HUDEP-2 (cell line): Measurements from ENCODE around the gene TEX9.
A peak's percentile ranks its signal among the peaks of the same experiment; 100 is the strongest.
"Not testable (repeated sequence)": the region's sequence is repeated elsewhere in the genome, so short reads cannot be mapped to it uniquely, and the experiment has no call there.

ENCODE experiments used
- DNase-seq, 76 experiments: peaks; one replicate each; lab custom pipeline; 2025; ENCODE audit not compliant: unreplicated experiment in 76 of 76; lab: John Stamatoyannopoulos, UW

TEX9 gene

DNA sequence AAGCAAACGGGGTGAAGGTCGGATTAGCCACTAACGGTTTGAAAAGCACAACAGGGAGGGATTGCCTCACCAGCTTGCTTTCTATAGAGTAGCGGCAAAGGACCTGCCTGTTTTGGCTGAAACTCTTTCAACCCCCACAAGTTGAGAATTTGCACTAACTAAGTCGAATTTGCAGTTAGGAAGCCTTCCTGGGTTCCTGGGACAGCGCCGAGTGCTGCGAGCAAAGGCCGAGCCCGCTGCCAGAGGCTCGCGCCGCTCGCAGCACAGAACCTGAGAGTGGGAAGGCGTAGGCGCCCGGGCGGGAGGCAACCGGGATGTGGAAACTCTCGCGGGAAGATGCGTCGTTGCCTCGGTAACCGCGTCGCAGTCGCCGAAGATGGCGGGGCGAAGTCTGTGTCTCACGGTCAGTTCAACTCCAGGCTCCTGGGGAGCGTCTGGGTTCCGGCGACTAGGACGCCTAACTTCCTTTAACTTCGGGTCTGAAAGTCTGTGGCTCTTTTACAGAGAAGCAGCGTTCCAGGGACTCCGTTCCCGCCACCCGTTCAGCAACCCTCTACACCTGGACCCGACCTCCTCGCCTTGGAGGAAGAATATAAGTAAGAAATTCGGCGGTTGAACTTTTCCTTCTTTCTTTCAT is at the start of gene TEX9:
TEX9 (plus strand) TSS at position 352 of the 637 bp plus-strand sequence; CDS start at position 377, 25 bp downstream.
- peak in 73 of 76 experiments; percentile 2 to 81 (median 60) for DNase-seq

DNA sequence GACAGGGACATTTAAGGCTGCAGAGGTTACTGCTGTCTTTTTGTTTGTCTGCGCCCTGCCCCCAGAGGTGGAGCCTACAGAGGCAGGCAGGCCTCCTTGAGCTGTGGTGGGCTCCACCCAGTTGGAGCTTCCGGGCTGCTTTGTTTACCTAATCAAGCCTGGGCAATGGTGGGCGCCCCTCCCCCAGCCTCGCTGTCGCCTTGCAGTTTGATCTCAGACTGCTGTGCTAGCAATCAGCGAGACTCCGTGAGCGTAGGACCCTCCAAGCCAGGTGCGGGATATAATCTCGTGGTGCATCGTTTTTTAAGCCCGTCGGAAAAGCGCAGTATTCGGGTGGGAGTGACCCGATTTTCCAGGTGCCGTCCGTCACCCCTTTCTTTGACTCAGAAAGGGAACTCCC is 48.7 kb upstream of the TEX9 start:
- DNase-seq = not testable (repeated sequence)

DNA sequence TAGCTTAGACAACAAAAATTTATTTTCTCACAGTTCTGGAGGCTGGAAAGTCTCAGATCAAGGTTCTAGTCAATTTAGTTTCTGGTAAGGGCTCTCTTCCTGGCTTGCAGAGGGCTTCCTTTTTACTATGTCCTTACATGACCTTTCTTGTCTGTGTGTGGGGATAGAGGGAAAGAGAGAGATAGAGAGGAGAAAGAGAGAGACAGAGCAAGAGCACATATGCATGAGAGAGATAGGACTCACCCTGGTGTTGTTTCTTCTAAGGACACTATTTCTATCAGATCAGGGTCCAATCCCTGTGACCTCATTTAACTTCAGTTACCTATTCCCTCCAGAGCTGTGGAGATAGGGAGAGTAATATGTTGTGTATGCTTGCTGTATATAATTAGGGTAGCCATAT is 44.9 kb upstream of the TEX9 start:
- DNase-seq = peak in 14 of 76 experiments; percentile 4 to 35 (median 9)

DNA sequence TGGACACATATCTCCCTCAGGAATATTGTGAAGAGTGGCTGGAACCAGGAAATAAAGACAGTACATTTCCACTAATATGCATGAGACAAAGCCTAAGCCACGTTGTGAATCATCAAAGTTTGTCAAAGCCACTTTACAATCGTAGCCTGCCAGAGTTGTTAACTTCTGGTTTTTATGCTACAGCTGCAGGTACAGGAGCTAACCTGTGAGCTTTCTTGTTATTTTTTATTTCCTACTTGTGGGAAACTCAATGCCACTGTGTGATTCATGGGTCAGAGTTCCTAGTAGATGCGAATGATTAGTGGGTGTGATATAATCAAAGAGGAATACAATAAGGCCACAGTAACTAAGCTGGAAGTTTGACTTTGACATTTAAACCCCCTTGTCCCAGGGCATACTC is 44.4 kb upstream of the TEX9 start:
- DNase-seq = no peak

DNA sequence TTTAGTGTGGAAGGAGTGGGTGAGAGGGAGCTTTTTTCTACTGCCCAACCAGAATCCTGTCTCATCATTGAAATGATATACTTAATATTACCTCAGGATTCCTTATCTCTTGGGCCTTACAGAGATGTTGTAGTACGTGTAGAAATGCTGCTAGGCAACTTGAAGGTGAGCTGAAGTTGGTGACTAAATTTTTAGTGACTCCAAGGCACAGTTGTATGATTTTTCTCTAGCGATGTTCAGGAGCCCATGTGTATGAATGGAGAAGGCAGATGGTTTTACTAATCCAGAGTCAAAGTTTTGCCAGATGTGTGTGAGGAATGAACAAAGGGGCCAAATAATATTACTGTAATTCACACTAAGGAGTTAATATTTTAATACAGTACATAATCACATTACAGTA is 42.8 kb upstream of the TEX9 start:
- DNase-seq = no peak

DNA sequence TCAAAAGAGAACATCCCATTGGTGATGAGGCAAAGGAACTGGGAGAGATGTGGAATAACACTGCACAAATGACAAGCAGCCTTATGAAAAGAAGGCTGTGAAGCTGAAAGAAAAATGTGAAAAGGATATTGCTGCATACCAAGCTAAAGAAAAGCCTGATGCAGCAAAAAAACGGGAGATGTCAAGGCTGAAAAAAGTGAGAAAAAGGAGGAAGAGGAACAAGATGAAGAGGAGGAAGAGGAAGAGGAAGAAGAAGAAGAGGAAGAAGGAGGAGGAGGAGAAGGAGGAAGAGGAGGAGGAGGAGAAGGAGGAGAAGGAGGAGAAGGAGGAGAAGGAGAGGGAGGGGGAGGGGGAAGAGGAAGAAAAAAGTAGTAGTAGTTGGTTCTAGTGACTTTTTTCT is 41.8 kb upstream of the TEX9 start:
- no peak for DNase-seq

DNA sequence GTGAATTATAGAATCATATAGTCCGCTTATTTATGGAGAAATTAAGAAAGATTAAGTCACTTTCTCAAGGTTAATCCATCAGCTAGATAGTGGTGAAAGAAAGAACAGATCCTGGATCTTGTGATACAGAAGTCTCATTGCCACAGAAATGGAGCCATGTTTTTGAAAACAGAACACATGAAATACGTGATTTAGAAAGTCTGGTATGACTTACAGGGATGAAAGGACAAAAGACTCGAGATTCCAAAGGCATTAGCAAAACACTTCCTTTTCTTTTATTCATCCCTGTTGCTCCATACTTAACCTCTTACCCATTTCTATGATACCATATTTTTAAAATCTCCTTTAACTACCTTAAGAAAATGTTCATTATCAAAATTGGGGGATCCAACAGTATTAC is 40.0 kb upstream of the TEX9 start:
- DNase-seq = no peak

DNA sequence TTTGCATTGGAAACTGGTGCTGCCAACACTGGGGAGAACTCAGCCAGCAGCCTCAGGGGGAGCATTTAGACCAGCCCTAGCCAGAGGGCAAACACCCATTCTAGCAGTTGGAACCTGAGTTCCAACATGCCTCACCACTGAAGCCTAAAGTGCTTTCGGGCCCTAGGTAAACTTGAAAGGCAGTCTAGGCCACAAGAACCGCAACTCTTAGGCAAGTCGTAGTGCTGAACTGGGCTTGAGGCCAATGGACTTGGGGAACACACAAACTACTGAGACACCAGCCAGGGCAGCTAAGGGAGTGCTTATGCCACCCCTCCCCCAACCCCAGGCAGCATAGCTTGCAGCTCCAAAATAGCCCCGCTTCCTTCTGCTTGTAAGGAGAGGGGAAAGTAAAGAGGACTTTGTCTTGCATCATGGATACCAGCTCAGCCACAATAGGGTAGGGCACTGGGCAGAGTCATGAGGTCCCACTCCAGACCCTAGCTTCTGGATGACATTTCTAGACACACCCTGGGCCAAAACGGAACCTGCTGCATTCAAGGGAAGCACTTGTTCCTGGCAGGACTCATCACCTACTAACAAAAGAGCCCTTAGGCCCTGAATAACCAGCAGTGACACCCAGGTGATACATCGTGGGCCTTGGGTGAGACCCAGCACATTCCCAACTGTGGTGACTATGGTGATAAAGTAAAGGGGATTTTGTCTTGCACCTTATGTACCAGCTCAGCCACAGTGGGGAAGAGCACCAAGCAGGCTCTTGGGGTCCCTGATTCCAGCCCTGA is 37.3 kb upstream of the TEX9 start:
- DNase-seq = no peak

DNA sequence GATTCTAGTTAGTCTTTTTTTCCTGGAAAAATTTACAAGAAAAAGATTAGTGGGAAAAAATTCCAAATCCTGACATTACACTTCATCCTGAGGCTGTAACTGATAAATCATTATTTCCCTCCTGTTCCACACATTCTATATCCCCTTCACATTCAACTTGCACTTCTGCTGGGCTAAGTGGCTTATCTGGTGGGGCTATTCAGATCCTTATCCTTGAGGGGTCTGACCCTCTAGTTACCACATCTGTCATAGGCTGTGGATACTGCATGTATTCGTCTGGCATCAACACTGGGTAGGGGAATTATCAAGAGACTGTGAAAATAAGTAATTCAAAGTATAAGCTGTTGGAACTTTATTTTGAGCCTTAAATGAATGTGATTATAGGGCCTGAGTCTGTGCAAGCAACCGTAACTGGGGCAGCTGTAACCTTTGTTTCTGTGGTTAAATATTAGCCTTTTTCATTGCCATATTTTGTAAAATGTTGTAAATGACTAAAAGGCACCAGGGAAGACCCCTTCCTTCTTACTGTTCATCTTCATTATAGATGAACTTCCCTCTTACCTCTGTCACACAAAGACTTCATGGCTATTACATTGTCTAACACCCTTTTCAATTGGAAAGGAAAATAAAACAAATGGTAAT is 28.0 kb upstream of the TEX9 start:
- no peak for DNase-seq

DNA sequence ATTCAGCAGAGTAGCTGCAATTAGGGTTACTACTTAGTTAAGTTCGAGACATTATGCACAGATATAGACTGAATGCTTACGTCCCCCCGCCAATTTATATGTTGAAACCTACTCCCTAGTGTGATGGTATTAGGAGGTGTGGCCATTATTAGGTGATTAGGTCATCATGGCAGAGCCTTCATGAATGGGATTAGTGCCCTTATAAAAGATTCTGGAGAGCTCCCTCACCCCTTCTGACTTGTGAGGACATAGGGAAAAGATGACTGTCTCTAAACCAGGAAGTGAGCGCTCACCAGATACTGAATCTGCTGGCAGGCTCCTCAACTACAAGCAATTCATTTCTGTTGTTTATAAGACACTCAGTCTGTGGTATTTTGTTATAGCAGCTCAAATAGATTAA is 25.6 kb upstream of the TEX9 start:
- no peak for DNase-seq

DNA sequence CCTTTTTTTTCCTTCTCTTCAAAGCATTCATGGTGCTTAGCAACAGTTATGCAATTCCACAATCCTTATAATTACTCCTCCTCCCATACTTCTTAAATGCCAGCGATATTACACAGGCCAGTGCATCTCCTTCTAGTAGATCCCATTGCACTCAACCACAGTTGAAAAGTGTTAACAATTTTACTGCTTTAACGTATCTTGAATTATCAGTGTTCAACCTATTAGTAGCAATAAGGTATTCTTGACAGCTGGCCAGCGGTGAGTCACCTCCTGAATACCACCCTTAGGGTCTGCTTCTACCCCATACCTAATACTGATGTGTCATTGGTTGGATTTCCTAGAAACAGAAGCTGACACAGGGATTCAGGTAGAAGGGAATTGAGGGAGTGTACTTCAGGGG is 24.0 kb upstream of the TEX9 start:
- DNase-seq = no peak

DNA sequence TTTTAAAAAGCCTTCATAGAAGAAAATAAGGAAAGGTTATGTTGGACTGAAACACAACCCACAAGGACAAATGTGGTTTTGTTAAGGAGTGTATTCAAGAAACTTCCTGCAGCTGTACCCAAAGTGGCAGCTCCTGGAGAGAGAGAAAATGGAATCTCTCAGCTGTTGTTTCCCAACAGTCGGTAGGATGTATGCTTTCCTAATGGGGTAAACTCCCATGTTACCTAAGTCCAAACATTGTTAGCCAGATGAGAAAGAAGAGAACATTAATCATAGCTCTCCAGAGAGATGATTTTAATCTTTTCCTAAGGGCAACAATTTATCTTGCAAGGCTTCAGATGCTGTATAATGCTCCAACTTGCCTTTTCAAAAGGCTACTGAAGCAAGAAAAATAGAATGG is 22.6 kb upstream of the TEX9 start:
- DNase-seq = no peak

DNA sequence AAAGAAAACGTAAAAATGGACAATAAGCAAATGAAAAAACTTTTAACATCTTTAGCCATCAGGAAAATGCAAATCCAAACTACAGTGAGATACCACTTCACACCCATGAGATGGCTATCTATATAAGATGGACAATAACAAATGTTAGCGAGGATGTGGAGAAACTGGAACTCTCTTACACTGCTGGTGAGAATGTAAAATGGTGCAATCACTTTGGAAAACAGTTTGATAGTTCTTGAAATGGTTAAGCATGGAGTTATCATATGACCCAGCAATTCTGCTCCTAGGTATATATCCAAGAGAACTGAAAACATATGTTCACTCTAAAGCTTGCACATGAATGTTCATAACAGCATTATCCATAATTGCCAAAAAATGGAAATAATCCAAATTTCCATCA is 21.3 kb upstream of the TEX9 start:
- no peak for DNase-seq

DNA sequence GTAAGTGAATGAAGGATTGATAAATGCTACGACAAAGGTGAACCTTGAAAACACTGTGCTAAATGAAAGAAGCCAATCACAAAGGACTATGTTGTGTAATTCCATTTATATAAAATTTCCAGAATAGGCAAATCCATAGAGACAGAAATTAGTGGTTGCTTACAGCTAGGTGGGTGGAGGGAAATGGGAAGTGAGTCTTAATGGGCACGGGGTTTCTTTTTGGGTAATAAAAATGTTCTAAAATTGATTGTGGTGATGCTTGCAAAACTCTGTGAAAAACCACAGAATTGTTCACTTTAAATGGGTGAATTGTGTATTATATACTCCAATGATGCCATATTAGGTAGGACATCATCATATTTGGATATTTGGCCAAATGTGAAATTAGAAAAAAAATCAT is 20.9 kb upstream of the TEX9 start:
- DNase-seq = no peak

DNA sequence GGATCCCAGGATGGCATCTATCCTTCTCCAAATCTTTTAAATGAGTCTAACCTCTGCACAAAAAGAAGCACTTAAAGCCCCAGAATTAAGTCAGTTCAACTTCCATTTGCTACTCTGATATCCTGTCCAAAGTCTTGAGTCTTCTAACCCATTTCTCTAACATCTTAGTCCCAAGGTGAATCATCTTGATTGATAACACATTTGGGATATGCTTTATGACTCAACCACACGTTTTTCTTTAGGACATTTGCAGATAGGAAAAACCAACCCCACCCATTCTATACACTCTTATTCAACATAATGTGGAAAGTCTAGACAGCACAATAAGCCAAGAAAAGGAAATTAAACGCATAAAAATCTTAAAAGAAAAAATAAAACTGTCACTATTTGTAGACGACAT is 18.8 kb upstream of the TEX9 start:
- no peak for DNase-seq

DNA sequence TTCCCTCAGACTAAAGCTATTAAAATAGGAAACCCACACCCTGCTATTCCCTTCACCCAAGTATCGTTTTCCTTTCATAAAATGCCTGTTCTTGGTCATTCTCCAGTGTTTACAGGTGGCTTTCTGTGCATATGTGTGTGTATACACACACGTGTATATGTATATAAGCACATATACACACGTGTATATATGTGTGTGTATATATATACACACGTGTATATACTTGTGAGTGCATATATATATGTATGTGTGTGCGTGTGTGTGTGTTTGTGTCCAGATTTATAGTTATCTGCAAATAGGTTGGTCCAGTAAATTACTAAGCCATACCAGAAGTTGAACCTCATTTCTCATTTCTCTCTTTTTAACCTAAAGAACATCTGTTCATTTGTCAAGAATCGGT is 15.7 kb upstream of the TEX9 start:
- no peak for DNase-seq

DNA sequence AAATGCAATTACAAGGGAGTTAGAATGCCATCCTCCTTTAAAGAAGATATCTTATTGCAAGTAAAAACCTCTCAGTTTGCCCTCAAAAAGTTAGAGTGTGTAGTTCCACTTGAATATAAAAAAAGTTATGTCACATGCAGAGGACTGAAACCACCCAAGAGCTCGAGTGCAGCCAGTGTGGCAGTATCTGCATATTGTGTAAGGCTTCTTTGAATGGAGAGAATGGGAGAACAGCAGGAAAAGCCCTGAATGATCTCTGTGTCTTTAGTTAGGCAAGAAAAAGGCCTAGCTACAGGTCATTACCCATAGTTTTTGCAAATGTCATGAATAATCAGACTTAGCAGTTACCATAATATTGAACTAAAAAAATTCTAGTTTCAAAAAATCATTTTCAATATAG is 13.9 kb upstream of the TEX9 start:
- no peak for DNase-seq

DNA sequence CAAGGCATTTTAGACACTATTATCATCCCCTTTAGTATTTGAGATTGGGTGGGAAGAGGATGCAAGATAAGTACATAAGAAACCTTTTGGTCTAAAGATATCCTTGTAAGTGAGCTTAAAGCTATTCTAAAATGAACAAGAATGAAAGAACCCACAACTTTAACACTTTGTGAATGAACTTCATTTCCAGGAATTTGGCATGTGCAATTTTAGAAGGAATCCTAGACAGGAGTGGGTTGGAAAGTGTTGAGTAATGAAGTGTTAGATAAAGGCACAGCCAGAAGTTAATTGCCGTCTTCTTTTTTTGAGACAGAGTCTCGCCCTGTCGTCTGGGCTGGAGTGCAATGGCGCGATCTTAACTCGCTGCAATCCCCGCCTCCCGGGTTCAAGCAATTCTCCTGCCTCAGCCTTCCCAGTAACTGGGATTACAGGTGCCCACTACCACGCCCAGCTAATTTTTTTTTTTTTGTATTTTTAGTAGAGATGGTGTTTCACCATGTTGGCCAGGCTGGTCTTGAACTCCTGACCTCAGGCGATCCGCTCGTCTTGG is 13.2 kb upstream of the TEX9 start:
- no peak for DNase-seq

DNA sequence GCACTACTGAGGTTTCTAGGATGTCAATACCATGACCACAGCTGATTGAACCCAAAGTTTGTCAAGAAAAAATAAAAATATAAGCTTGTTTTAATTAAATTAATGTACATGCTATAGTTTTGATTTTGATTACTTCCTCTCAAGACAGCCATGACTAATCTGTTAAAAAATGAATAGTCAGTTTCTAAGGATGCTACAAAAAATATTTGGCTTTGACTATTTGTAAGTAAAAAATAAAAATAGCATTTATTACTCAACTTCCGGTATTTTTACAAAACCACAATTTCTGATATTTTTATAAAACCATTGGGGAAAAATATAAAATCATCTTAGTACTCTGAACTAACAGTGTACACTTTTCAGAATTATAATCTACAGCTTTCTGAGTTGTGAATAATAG is 12.1 kb upstream of the TEX9 start:
- no peak for DNase-seq

DNA sequence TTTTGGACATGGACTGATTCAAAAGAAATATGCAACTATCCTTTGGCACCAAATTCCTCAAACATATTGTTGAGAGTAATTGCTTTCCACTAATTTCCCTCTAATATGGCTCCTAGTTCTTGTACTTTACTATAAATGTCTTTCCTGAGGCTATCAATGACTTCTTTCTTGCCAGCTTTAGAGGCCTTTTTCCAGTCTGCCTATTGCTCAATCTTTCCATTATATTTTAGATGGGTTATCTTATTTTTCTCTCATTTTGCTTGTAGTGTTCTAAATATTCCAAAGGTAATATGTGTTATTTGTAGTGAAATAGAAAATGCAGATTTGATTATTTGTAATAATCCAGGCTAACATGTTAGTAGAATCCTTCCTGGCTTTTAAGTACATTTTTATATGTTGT is 11.5 kb upstream of the TEX9 start:
- DNase-seq = no peak

DNA sequence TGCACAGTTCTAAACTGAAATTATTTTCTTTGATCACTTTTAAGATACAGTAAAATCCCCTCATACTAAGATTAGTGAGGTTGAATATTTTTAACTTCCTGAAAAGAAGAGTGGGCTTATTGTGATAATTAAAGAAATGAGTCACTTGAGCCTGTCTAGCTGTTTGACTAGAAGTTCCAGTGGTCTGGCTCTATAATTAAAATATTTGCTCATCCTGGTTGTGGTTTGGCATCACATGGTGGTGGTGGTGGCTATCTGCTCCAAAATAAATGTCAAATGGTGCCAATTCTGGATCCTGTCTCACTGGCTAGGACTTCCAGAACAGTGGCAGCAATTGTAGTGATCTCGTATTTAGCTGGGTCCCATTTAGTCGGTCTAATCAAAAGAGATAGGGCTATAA is 8.6 kb upstream of the TEX9 start:
- peak in 1 of 76 experiments; percentile 7 for DNase-seq

DNA sequence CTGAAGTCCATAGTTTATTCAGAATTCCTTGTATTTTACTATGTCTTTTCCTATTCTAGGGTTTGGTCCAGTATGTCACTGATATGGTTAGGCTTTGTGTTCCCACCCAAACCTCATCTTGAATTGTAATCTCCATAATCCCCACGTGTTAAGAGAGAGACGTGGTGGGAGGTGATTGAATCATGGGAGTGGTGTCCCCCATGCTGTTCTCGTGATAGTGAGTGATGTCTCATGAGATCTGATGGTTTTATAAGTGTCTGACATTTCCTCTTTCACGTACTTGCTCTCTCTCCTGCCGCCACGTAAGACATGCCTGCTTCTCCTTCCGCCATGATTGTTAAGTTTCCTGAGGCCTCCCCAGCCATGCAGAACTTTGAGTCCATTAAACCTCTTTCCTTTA is 6.6 kb upstream of the TEX9 start:
- DNase-seq = no peak
